HepG2 (cell line): ENCODE results near the gene TSHZ2. TPM values are rescaled to one million over a fixed set of nuclear protein-coding genes. Genes with fewer than 3 reads are reported as not detected.

Source experiments
- ATAC-seq: fragments of 200-7000 bp; cut with Tn5 transposase; 3 replicates; pipeline ENCODE4 v1.9.1; 2020; ENCODE audit warnings: mild to moderate bottlenecking, moderate library complexity
- BruUV-seq: library from RNA; stranded (reverse); fragments of 400-500 nt; replicated peaks from 2 replicates; lab custom pipeline; 2021; lab: Mats Ljungman, UMichigan
- CTCF ChIA-PET: fragments of 300-600 bp; formaldehyde crosslinking; extraction: SDS; loops from one replicate; lab custom pipeline; 2021; ENCODE audit warnings: low total read pairs, inconsistent platforms, low intra/inter-chr PET ratio; lab: Yijun Ruan, JAX
- POLR2A ChIA-PET: fragments of 350-600 bp; sonication (Branson Sonifier 250); formaldehyde crosslinking; loops from one replicate; lab custom pipeline; 2020; ENCODE audit warnings: antibody characterized with exemption, inconsistent platforms; lab: Yijun Ruan, JAX
- DNase-seq: peaks from one replicate; pipeline ENCODE4 v3.0.0-alpha.2; 2015; ENCODE audit warnings: low spot score
- FAIRE-seq: peaks from 3 replicates; lab custom pipeline; 2011; peaks lifted over from hg19 to GRCh38; lab: Jason Lieb, UNC
- H2AFZ ChIP-seq: one replicate; pipeline ENCODE4 v1.6.1; 2011; ENCODE audit warnings: low read length, inconsistent platforms
- H3K27ac ChIP-seq: fragments of 300-600 bp; 3 replicates; pipeline ENCODE4 v1.8.0; 2011; ENCODE audit warnings: mixed run types, mild to moderate bottlenecking, mixed read lengths, low read length, inconsistent platforms; ENCODE audit not compliant: insufficient read depth; ENCODE audit errors: extremely low read length
- H3K27me3 ChIP-seq, 2 experiments: fragments of 200-600 bp in 1 of 2; 2 replicates in 1 of 2; 3 replicates in 1 of 2; pipeline versions ENCODE4 v1.6.0 to v1.8.0; 2011; ENCODE audit warnings: low read length in 2 of 2, mild to moderate bottlenecking in 2 of 2, moderate library complexity in 2 of 2, inconsistent platforms in 1 of 2; ENCODE audit not compliant: insufficient read depth in 2 of 2, control insufficient read depth in 1 of 2
- H3K36me3 ChIP-seq, 2 experiments: fragments of 200-600 bp in 1 of 2; replicated peaks in 1 of 2; 2 replicates in 1 of 2; 3 replicates in 1 of 2; pipeline versions ENCODE4 v1.5.1 to v1.8.0; 2011; ENCODE audit warnings: low read length in 2 of 2, inconsistent platforms in 1 of 2; ENCODE audit not compliant: insufficient read depth in 2 of 2, control insufficient read depth in 1 of 2
- H3K4me1 ChIP-seq: 2 replicates; pipeline ENCODE4 v1.5.1; 2012; ENCODE audit warnings: low read length, inconsistent platforms; ENCODE audit not compliant: insufficient read depth
- H3K4me2 ChIP-seq: 2 replicates; pipeline ENCODE4 v1.6.0; 2011; ENCODE audit warnings: low read depth, low read length, inconsistent platforms
- H3K4me3 ChIP-seq, 3 experiments: fragments of 200-600 bp in 1 of 3; sonication (generic), shearing (Covaris generic) in 1 of 3; replicated peaks in 1 of 3; 2 replicates each; pipeline ENCODE4 v1.5.1; 2011 to 2016; ENCODE audit warnings: low read length in 3 of 3, inconsistent platforms in 2 of 3, low read depth in 2 of 3, mild to moderate bottlenecking in 2 of 3, control low read depth in 1 of 3, mixed read lengths in 1 of 3; ENCODE audit not compliant: insufficient read depth in 1 of 3
- H3K79me2 ChIP-seq: one replicate; pipeline ENCODE4 v1.6.1; 2011; ENCODE audit warnings: low read length, inconsistent platforms; ENCODE audit not compliant: insufficient read depth
- H3K9ac ChIP-seq: 2 replicates; pipeline ENCODE4 v1.6.0; 2011; ENCODE audit warnings: mild to moderate bottlenecking, low read depth, low read length, inconsistent platforms; ENCODE audit not compliant: insufficient read depth
- H3K9me3 ChIP-seq: 2 replicates; pipeline ENCODE4 v1.5.1; 2012; ENCODE audit warnings: mild to moderate bottlenecking, low read length
- H4K20me1 ChIP-seq: 2 replicates; pipeline ENCODE4 v1.6.0; 2011; ENCODE audit warnings: inconsistent platforms, mild to moderate bottlenecking, low read length, moderate library complexity; ENCODE audit not compliant: insufficient read depth
- FOXC1 ChIP-seq: sonication (generic); formaldehyde crosslinking; IDR thresholded peaks from 2 replicates; pipeline ENCODE4 v1.8.0; 2022; ENCODE audit warnings: mild to moderate bottlenecking, missing genetic modification reagents, borderline replicate concordance
- FOXP1 ChIP-seq, 2 experiments: fragments of 450-650 bp in 1 of 2; IDR thresholded peaks; 2 replicates each; pipeline ENCODE4 v1.6.1; 2017 to 2018; ENCODE audit warnings: antibody characterized with exemption in 1 of 2
- PAX8 ChIP-seq: sonication (generic); formaldehyde crosslinking; IDR thresholded peaks from 2 replicates; pipeline ENCODE4 v1.8.0; 2022; ENCODE audit warnings: mild to moderate bottlenecking, missing genetic modification reagents, borderline replicate concordance
- PRPF4 ChIP-seq: fragments of 200-400 bp; formaldehyde crosslinking; IDR thresholded peaks from 2 replicates; pipeline ENCODE4 v1.6.1; 2016; ENCODE audit warnings: low read length, low read depth; ENCODE audit not compliant: poor library complexity, severe bottlenecking
- RBAK ChIP-seq: sonication (generic); formaldehyde crosslinking; IDR thresholded peaks from 2 replicates; pipeline ENCODE4 v1.5.1; 2020; ENCODE audit warnings: mild to moderate bottlenecking, missing genetic modification reagents
- REXO4 ChIP-seq: sonication (generic); formaldehyde crosslinking; IDR thresholded peaks from 2 replicates; pipeline ENCODE4 v1.8.0; 2022; ENCODE audit warnings: missing genetic modification reagents, mild to moderate bottlenecking, borderline replicate concordance
- ZNF33A ChIP-seq: sonication (generic); formaldehyde crosslinking; IDR thresholded peaks from 2 replicates; pipeline ENCODE4 v1.5.1; 2020; ENCODE audit warnings: missing genetic modification reagents, mild to moderate bottlenecking, moderate library complexity, borderline replicate concordance
- ZNF549 ChIP-seq: sonication (generic); formaldehyde crosslinking; IDR thresholded peaks from 2 replicates; pipeline ENCODE4 v1.5.0; 2020; ENCODE audit warnings: missing genetic modification reagents
- ZNF7 ChIP-seq: IDR thresholded peaks from 2 replicates; pipeline ENCODE4 v1.6.1; 2016; ENCODE audit warnings: missing biosample characterization, missing genetic modification reagents
- WGBS: methylation state at CpG from one replicate; pipeline ENCODE4 v1.1.6; 2017; ENCODE audit warnings: low lambda C conversion rate; 5-methylcytosine and 5-hydroxymethylcytosine counted together
- in situ Hi-C: cut with HindIII; loops from 2 replicates; pipeline ENCODE4 v1.10.0; 2017; ENCODE audit warnings: low pct_unique_long_range_greater_than_20kb; ENCODE audit not compliant: extremely low pct_ligation_motif_present
- intact Hi-C: fragments of 100-400 bp; cut with micrococcal nuclease; formaldehyde crosslinking; loops from one replicate; pipeline ENCODE4 v1.10.0; 2022; ENCODE audit not compliant: unreplicated experiment
- polyA plus RNA-seq, 8 experiments: library from polyadenylated mRNA; depleted of rRNA in 3 of 8; stranded (reverse) in 7 of 8; unstranded in 1 of 8; fragments of >200 nt; fragmentation: Illumina TruSeq in 4 of 8; extraction: Trizol in 4 of 8; gene quantifications; 2 replicates each; pipeline versions ENCODE4 v1.2.1 to v1.2.3, GENCODE V29; 2011 to 2016; ENCODE audit warnings: low read depth in 4 of 8, missing spikeins in 1 of 8, mixed read lengths in 1 of 8; ENCODE audit not compliant: insufficient read depth in 1 of 8
- total RNA-seq, 5 experiments: library from RNA; depleted of rRNA; stranded (reverse); fragments of >200 nt; fragmentation: Illumina TruSeq; extraction: Trizol; gene quantifications; 2 replicates each; pipeline ENCODE4 v1.2.3, GENCODE V29; 2016; ENCODE audit warnings: low read depth in 1 of 5
- TF ChIP-seq, protein P1 (sequence below): sonication (generic); formaldehyde crosslinking; IDR thresholded peaks from 2 replicates; pipeline ENCODE4 v1.9.0; 2022; ENCODE audit warnings: missing genetic modification reagents, mild to moderate bottlenecking, borderline replicate concordance
- TF ChIP-seq, protein P2 (sequence below): sonication (generic); formaldehyde crosslinking; IDR thresholded peaks from 2 replicates; pipeline ENCODE4 v1.4.0; 2020; ENCODE audit warnings: missing genetic modification reagents, mild to moderate bottlenecking, borderline replicate concordance
- TF ChIP-seq, protein P3 (sequence below): sonication (generic); formaldehyde crosslinking; conservative IDR thresholded peaks from 2 replicates; pipeline ENCODE4 v1.4.0; 2020; ENCODE audit warnings: missing genetic modification reagents

TSHZ2 gene
- total and polyA plus RNA-seq, 2 of the 13 experiments (the other 11 are each of a cell fraction or from before 2014, with no cell fraction given), result 0.01 TPM; not detected in 1

DNA sequence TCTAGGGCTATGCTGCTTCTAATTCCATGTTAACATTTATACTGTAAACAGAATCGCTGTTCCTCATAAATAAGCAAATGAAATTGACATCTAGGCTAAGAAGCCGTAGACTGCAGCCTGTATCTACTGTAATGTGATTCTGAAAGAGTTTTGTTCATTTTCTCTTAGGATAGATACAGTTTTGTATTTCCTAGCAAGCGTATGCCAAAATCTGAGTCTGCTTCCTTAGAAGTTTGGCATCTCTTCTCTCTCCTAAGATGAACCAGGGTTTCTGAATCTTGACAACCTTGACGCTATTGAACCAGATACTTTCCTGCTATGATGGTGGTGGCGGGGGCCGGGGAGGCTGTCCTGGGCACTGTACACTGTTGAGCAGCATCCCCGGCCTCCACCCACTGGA is 198.0 kb downstream of the TSHZ2 start (continued):
- TF ChIP-seq, protein P1, sequence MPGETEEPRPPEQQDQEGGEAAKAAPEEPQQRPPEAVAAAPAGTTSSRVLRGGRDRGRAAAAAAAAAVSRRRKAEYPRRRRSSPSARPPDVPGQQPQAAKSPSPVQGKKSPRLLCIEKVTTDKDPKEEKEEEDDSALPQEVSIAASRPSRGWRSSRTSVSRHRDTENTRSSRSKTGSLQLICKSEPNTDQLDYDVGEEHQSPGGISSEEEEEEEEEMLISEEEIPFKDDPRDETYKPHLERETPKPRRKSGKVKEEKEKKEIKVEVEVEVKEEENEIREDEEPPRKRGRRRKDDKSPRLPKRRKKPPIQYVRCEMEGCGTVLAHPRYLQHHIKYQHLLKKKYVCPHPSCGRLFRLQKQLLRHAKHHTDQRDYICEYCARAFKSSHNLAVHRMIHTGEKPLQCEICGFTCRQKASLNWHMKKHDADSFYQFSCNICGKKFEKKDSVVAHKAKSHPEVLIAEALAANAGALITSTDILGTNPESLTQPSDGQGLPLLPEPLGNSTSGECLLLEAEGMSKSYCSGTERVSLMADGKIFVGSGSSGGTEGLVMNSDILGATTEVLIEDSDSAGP (CRISPR knock-in tag), result no peak
- TF ChIP-seq, all 625 proteins: peak for 0

DNA sequence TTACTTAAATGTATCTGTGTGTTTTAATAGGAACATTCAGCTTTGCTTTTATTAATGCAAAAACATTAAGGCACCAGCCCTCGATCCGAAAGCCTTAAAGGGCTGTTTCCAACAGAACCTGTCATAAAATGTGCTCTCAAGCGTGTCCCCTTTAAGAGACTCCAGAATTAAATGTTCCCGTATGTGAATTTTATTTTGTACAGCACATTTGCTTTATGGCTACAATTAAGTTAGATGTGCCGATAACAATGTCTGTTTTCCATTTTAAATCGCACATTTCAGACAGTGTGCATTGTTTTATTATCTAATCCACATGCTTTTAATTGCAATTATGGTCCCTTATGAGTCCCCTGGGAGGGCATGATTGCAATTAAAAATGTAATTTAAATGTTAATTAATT is 198.9 kb downstream of the TSHZ2 start:
- ATAC-seq (no peak), FAIRE-seq (no peak), DNase-seq (no peak)
- intact Hi-C loops (no loop called here), in situ Hi-C loops (no loop called here)
- TF ChIP-seq, protein P2, sequence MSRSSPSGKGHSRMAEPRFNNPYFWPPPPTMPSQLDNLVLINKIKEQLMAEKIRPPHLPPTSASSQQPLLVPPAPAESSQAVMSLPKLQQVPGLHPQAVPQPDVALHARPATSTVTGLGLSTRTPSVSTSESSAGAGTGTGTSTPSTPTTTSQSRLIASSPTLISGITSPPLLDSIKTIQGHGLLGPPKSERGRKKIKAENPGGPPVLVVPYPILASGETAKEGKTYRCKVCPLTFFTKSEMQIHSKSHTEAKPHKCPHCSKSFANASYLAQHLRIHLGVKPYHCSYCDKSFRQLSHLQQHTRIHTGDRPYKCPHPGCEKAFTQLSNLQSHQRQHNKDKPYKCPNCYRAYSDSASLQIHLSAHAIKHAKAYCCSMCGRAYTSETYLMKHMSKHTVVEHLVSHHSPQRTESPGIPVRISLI, result no peak
- TF ChIP-seq FOXC1 (CRISPR knock-in tag) (no peak), ZNF7 (CRISPR knock-in tag) (no peak), ZNF549 (CRISPR knock-in tag) (no peak), RBAK (CRISPR knock-in tag) (no peak), REXO4 (no peak), ZNF33A (CRISPR knock-in tag) (no peak), FOXP1 (IDR thresholded peaks at IDR 0.05) (no peak), FOXP1 (CRISPR knock-in tag; IDR thresholded peaks at IDR 0.05) (no peak), PRPF4 (no peak), PAX8 (no peak)
- TF ChIP-seq, protein P3, sequence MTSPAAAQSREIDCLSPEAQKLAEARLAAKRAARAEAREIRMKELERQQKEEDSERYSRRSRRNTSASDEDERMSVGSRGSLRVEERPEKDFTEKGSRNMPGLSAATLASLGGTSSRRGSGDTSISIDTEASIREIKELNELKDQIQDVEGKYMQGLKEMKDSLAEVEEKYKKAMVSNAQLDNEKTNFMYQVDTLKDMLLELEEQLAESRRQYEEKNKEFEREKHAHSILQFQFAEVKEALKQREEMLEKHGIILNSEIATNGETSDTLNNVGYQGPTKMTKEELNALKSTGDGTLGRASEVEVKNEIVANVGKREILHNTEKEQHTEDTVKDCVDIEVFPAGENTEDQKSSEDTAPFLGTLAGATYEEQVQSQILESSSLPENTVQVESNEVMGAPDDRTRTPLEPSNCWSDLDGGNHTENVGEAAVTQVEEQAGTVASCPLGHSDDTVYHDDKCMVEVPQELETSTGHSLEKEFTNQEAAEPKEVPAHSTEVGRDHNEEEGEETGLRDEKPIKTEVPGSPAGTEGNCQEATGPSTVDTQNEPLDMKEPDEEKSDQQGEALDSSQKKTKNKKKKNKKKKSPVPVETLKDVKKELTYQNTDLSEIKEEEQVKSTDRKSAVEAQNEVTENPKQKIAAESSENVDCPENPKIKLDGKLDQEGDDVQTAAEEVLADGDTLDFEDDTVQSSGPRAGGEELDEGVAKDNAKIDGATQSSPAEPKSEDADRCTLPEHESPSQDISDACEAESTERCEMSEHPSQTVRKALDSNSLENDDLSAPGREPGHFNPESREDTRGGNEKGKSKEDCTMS (CRISPR knock-in tag), result no peak
- no peak overlapping the region for H2AFZ ChIP-seq
- H3K27me3 ChIP-seq, result no peaks in the 10 kb centered on the region
- ChIA-PET CTCF (no interaction called here), POLR2A (no interaction called here)
- no peaks in the 10 kb centered on the region for H3K36me3 ChIP-seq
- H3K9ac ChIP-seq, result no peak overlapping the region
- H4K20me1 ChIP-seq, result no peaks in the 10 kb centered on the region
- no peak overlapping the region for H3K27ac ChIP-seq
- no peaks in the 10 kb centered on the region for H3K79me2 ChIP-seq
- no TSS peak for BruUV-seq
- no peaks in the 10 kb centered on the region for H3K9me3 ChIP-seq
- no peaks in the 10 kb centered on the region for H3K4me1 ChIP-seq
- no peak overlapping the region for H3K4me3 ChIP-seq
- WGBS, result 30% methylated on average over 6 of the region's 6 CpGs
- H3K4me2 ChIP-seq, result no peak overlapping the region
